Right ventricle myocardium superior (tissue), 1 donor: ENCODE measurements around the gene GJB3. TPM values are rescaled to one million over a fixed set of nuclear protein-coding genes. Genes with fewer than 3 reads are reported as not detected.
"Not testable (repeated sequence)": the region's sequence is repeated elsewhere in the genome, so short reads cannot be mapped to it uniquely, and the experiment has no call there.

ENCODE experiments used
- ATAC-seq: fragments of 200-7000 bp; cut with Tn5 transposase; one replicate; pipeline ENCODE4 v1.9.1; 2020; ENCODE audit warnings: mild to moderate bottlenecking; ENCODE audit not compliant: poor library complexity
- DNase-seq: peaks from one replicate; pipeline ENCODE4 v3.0.0-alpha.2; 2020
- intact Hi-C: fragments of 100-400 bp; cut with DNase I; formaldehyde crosslinking; loops from one replicate; pipeline ENCODE4 v1.11.2; 2022
- total RNA-seq: library from RNA; stranded (reverse); fragmentation: NEBNext Ultra II Directional; extraction: Animal tissue kit (Norgen Biotek cat#: 25700); gene quantifications from one replicate; pipeline ENCODE4 v1.2.1, GENCODE V29; 2021
- donor health status: DM: no; HTN: yes; CAD: no; lungs with severe emphysema.

GJB3 gene
- total RNA-seq, 1 donor from 2014 or later, result not detected

GRCh38 chr1:34757386-34757785, 23.6 kb upstream of the GJB3 start:
- intact Hi-C loops, result no loop called here
- ATAC-seq, result no peak
- DNase-seq, result no peak

DNA sequence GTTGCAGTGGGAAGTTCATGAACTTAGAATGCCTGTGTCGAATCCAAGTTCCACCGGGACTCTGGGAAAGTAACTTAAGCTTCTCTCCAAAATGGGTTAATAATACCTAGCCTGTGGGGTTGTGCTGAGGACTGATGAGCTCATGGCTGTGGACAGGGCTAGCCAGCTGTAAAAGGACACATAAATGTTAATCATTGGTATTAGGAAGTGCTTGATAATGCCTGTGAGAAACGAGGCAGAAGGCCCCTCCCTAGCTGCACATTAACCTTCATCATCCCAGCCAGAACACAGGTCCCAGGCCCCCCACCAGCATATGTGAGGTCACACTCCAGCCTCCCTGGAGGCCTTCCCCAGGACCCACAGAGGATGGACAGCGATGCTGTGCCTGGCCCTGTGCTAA, 22.3 kb upstream of the GJB3 start:
- intact Hi-C loops, result no loop called here
- ATAC-seq, result no peak
- no peak for DNase-seq

GRCh38 chr1:34759503-34760357, 21.3 kb upstream of the GJB3 start, which contains the start of gene GJB4:
Gene GJB4, plus strand, starts transcription at chr1:34759740. Its CDS starts 1,515 bp downstream, at chr1:34761255.
- intact Hi-C loops, result no loop called here
- DNase-seq (no peak), ATAC-seq (no peak)

- intact Hi-C loops, result no loop called here
- ATAC-seq, result no peak
- DNase-seq, result no peak
Observed at GRCh38 chr1:34761176-34761761, 19.7 kb upstream of the GJB3 start.

DNA sequence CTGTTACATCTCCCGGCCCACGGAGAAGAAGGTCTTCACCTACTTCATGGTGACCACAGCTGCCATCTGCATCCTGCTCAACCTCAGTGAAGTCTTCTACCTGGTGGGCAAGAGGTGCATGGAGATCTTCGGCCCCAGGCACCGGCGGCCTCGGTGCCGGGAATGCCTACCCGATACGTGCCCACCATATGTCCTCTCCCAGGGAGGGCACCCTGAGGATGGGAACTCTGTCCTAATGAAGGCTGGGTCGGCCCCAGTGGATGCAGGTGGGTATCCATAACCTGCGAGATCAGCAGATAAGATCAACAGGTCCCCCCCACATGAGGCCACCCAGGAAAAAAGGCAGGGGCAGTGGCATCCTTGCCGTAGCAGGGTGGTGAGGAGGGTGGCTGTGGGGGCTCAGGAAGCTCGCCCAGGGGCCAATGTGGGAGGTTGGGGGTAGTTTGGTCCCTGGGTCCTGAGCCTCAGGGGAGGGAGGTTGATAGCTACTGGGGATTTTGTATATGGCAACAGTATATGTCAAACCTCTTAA, 19.2 kb upstream of the GJB3 start:
- ATAC-seq (no peak), DNase-seq (no peak)
- intact Hi-C loops, result no loop called here

DNA sequence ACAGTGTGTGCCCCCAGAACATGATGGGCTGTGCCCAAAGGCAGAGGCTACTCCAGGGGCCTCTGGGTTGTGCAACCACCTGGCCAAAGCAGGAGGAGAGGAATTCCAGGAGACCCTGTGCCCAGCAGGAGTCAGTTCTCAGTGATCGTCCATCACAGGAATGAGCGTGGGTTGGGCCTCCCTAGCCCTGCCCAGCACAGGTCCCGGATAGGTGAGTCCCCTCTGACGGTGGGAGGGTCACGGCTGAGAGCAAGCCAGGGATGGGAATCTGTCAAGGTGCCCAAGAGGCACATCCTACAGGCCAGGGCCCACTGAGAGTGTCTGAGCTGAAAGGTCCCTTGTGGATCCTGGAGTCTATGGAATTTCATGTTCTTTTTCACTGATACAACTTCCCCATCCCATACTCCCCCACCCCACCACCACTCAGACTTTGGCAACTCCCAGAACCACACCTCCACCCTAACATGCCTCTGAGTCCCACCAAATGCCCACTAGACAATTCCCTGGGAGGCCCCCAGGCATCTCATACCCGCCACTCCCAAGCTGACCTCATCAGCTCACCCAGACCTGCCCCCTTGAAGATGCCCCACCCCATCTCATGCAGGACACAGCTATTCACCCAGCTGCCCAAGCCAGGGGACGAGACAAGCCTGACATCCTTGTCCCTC, 18.4 kb upstream of the GJB3 start:
- intact Hi-C loops, result no loop called here
- ATAC-seq (no peak), DNase-seq (no peak)

DNA sequence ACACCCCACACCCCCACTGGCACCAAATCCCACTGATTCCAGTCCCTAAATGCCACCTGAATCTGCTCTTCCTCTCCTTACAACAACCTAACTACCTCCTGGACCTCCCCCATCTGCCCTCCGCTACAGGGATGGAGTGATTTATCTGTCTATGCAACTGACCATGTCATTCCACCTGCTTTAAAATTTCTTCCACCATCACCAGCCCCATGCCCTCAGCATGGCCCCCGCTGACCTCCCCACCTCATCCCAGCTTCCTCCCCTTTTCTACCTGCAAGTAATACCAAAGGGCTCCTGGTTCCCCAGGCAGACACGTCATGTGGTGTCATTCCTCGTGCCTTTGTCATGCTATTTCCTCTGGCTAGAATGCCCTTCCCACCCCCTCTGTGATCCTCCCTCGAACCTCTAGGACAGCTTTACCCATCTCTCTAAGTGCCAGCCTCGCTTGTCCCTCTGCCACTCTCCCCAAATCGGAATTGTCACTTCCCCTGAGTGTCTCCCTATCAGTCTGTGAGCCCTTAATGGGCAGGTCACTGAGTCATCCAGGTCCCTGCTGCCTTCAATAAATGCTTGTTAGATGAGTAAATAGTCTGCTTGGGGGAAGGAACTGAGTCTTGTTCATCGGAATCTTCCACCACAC, 17.8 kb upstream of the GJB3 start:
- DNase-seq, result no peak

GRCh38 chr1:34768856-34769255, 12.2 kb upstream of the GJB3 start:
- intact Hi-C loops, result no loop called here
- no peak for ATAC-seq
- DNase-seq, result no peak

More for the DNA sequence above, 17.8 kb upstream of the GJB3 start:
- intact Hi-C loops, result no loop called here
- ATAC-seq, result no peak

GRCh38 chr1:34770891-34771504, 10.0 kb upstream of the GJB3 start:
- intact Hi-C loops, result no loop called here
- no peak for ATAC-seq
- DNase-seq, result no peak

GRCh38 chr1:34771573-34772371, 9.2 kb upstream of the GJB3 start:
- ATAC-seq, result no peak
- intact Hi-C loops, result no loop called here
- no peak for DNase-seq

GRCh38 chr1:34773114-34773513, 7.9 kb upstream of the GJB3 start:
- intact Hi-C loops, DNase-seq, ATAC-seq: not testable (repeated sequence)

- ATAC-seq, result no peak
- intact Hi-C loops, result no loop called here
- DNase-seq, result no peak
Observed at GRCh38 chr1:34774957-34775356, 6.1 kb upstream of the GJB3 start.

GRCh38 chr1:34776911-34777310, 4.1 kb upstream of the GJB3 start:
- no peak for DNase-seq
- ATAC-seq, result no peak
- intact Hi-C loops, result no loop called here

GRCh38 chr1:34777519-34778321, 3.3 kb upstream of the GJB3 start:
- ATAC-seq, result no peak

DNA sequence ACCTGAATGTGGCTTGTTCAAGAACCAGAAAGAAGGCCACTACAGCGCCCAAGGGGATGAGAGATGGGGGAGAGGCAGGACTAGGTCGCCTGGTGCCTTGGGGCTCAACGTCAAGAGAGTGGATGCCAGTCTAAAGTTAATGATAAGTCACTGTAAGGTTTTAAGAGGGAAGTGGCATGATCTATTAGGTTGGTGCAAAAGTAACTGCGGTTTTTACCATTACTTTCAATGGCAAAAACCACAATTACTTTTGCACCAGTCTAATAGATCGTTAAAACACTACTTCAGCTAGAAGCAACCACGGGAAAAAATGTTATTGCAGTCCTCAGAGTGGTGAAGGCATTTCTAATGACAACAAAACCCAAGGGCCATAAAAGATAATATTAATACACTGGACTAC, 2.6 kb upstream of the GJB3 start:
- intact Hi-C loops, result no loop called here
- DNase-seq (no peak), ATAC-seq (no peak)

More at GRCh38 chr1:34777519-34778321, 3.3 kb upstream of the GJB3 start:
- no peak for DNase-seq
- intact Hi-C loops, result no loop called here

- ATAC-seq, result no peak
- no peak for DNase-seq
- intact Hi-C loops, result no loop called here
Observed at GRCh38 chr1:34779005-34779404, 2.0 kb upstream of the GJB3 start.

DNA sequence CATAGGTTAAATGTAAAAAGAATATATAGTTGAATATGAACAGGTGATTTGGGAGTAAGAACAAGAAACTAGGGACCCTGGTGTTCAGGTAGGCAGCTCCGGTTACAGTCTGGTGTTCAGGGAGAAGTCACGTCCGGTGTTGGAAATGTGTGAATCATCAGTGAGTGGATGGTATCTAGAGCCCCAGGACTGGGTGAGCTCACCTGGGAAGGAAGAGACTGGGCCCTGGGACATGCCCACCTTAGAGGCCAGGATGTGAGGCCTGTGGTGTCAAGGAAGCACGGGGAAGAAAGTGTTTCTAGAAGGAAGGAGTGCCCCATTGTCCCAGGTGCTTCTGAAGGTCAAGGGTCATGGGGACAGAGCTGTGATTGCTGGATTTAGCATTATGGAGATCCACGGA, 1.5 kb upstream of the GJB3 start:
- no peak for DNase-seq
- ATAC-seq, result no peak
- intact Hi-C loops, result no loop called here
